Measurements from ENCODE around the gene TMEM61. TPM values are rescaled to one million over a fixed set of nuclear protein-coding genes. Genes with fewer than 3 reads are reported as not detected.

The TMEM61 gene
- total and polyA plus RNA-seq, 2 of the 8 experiments (the other 6 are each of a cell fraction or from before 2014, with no cell fraction given), result 0.54 to 1.4 TPM

DNA sequence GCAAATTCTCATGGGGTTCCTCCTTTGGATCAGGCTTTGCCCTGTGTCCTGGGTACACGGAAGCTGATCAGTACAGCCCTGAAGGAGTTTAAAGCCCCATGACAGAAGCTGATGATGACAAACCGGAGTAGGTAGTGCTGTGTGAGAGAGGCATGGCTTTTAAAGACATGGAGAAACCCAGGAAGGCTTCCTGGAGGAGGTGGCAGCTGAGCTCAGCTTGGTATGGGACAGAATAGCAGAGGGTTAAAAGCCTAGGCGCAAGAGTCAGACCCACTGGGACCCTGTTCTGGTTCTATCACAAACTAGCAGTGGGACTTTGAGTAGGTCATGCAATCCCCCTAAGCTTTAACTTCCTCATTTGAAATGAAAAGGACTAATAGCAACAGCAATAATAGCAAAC lies 6.1 kb downstream of the TMEM61 start:
- Histone ChIP-seq H3K14ac (ENCODE audit: insufficient read length) (no peak overlapping the region), H3K79me2 (ENCODE audit: control insufficient read depth in 1 of 2, insufficient read depth in 2 of 2, low read length in 2 of 2) (no peaks in the 10 kb centered on the region), H3K36me3 (ENCODE audit: control insufficient read depth in 2 of 4, insufficient read depth in 4 of 4, low read length in 3 of 4) (no peaks in the 10 kb centered on the region), H2BK5ac (ENCODE audit: low read depth, low read length) (no peak overlapping the region), H3K18ac (ENCODE audit: extremely low read depth, low read length) (no peak overlapping the region), H2AK5ac (ENCODE audit: low read depth, low read length) (no peak overlapping the region), H3K27me3 (replicated peaks in 1 of 4; ENCODE audit: control insufficient read depth in 3 of 4, extremely low read depth in 1 of 4, insufficient read depth in 3 of 4, low read length in 3 of 4) (0 out of 7 replicates have a peak, but pooled peaks cover 0 to 1% (median under 1%) of the 10 kb centered on the region in 4 experiments), H3K79me1 (ENCODE audit: low read depth, low read length) (no peaks in the 10 kb centered on the region), H3K23me2 (ENCODE audit: low read depth, low read length) (no peaks in the 10 kb centered on the region), H2BK12ac (ENCODE audit: low read depth, low read length) (no peak overlapping the region), H3K4me3 (ENCODE audit: extremely low read depth in 1 of 4, insufficient read depth in 2 of 4, low read depth in 3 of 4, low read length in 4 of 4) (no peak overlapping the region), H2BK15ac (ENCODE audit: low read length) (no peak overlapping the region), H3K9me3 (ENCODE audit: insufficient read depth in 2 of 2, low read depth in 1 of 2, low read length in 1 of 2) (no peaks in the 10 kb centered on the region), H3K4me2 (ENCODE audit: insufficient read depth in 1 of 2, low read depth in 2 of 2, low read length in 2 of 2) (no peak overlapping the region), H2AFZ (ENCODE audit: low read length) (no peak overlapping the region), H2BK120ac (replicated peaks; ENCODE audit: low read depth, low read length) (no peak overlapping the region), H4K5ac (ENCODE audit: insufficient read length, low read depth, low read length) (no peak overlapping the region), H3K4ac (replicated peaks; ENCODE audit: insufficient read length, low read depth, low read length) (no peak overlapping the region), H3K27ac (ENCODE audit: low read depth, low read length) (no peak overlapping the region), H2BK20ac (ENCODE audit: low read length) (no peak overlapping the region), H3K23ac (ENCODE audit: insufficient read length) (no peak overlapping the region), H3K9ac (replicated peaks in 1 of 4; ENCODE audit: extremely low read depth in 1 of 4, low read depth in 3 of 4, low read length in 3 of 4) (no peak overlapping the region), H4K8ac (ENCODE audit: extremely low read depth, insufficient read depth, low read length) (no peak overlapping the region), H4K20me1 (replicated peaks in 1 of 2; ENCODE audit: control insufficient read depth in 1 of 2, insufficient read depth in 2 of 2, low read length in 2 of 2) (no peaks in the 10 kb centered on the region), H4K91ac (replicated peaks; ENCODE audit: insufficient read length, low read length) (no peak overlapping the region), H3K56ac (replicated peaks; ENCODE audit: insufficient read length, low read depth, low read length) (no peak overlapping the region), H3K4me1 (replicated peaks in 1 of 4; ENCODE audit: control insufficient read depth in 3 of 4, insufficient read depth in 4 of 4, low read length in 3 of 4) (peaks cover 0 to 4% (median 3%) of the 10 kb centered on the region in 4 experiments; a peak in 3 of 7 replicates)
- 93% methylated on average over 3 of the region's 3 CpGs; no CpG with 5 or more reads in 1 of the 2 experiments for WGBS, 2 experiments (ENCODE audit: extremely low coverage in 1 of 2, insufficient coverage in 1 of 2, insufficient read length in 1 of 2, insufficient replicate concordance in 2 of 2, low coverage in 1 of 2, low lambda C conversion rate in 2 of 2, missing lambda C conversion rate in 1 of 2)
- ChIA-PET POLR2A (ENCODE audit: partially characterized antibody) (no interaction called here), CTCF (ENCODE audit: partially characterized antibody) (interaction anchor here (0.6 to 18.4 kb wide), 5 partner anchors 11 to 104 kb away, joined by 3 to 436 read pairs (median 16); partner anchors contain the start of gene BSND)
- FAIRE-seq (no peak), DNase-seq (ENCODE audit: low read depth in 1 of 2, low spot score in 2 of 2) (no peak)
- no peak for TF ChIP-seq CHD2 (IDR thresholded peaks at IDR 0.05; ENCODE audit: low read length)
- no peak for TF ChIP-seq USF2 (IDR thresholded peaks at IDR 0.05; ENCODE audit: low read length)
- TF ChIP-seq TAF1 (IDR thresholded peaks at IDR 0.05; ENCODE audit: low read depth, low read length), result no peak
- no peak for TF ChIP-seq SP2 (IDR thresholded peaks at IDR 0.05; ENCODE audit: low read length)
- no peak for TF ChIP-seq CBX8 (IDR thresholded peaks at IDR 0.05; ENCODE audit: borderline replicate concordance, low read depth, low read length)
- no peak for TF ChIP-seq EP300 (IDR thresholded peaks at IDR 0.05; ENCODE audit: borderline replicate concordance in 1 of 2, low read depth in 2 of 2, low read length in 2 of 2)
- TF ChIP-seq NRF1 (IDR thresholded peaks at IDR 0.05; ENCODE audit: low read depth, low read length), result no peak
- no peak for TF ChIP-seq RXRA (IDR thresholded peaks at IDR 0.05; ENCODE audit: insufficient read depth, low read depth, low read length)
- no peak for TF ChIP-seq ATF3 (IDR thresholded peaks at IDR 0.05; ENCODE audit: insufficient read depth, low read depth, low read length)
- TF ChIP-seq ZNF274 (IDR thresholded peaks at IDR 0.05; ENCODE audit: borderline replicate concordance, extremely low read depth, low read length), result no peak
- no peak for TF ChIP-seq CBX5 (IDR thresholded peaks at IDR 0.05; ENCODE audit: low read depth, low read length)

Measured in H1 (cell line).